PFSK-1 (cell line): ENCODE data around the gene SFT2D1.

Source experiments
- POLR2AphosphoS5 ChIP-seq: IDR thresholded peaks from 2 replicates; pipeline ENCODE4 v1.6.1; 2012; ENCODE audit warnings: low read depth, mild to moderate bottlenecking, control low read depth, low read length, moderate library complexity
- REST ChIP-seq, 2 experiments: IDR thresholded peaks; 2 replicates each; pipeline versions ENCODE4 v1.6.1 to v1.8.0; 2011 to 2012; ENCODE audit warnings: low read depth in 2 of 2, low read length in 2 of 2, control low read depth in 1 of 2, inconsistent platforms in 1 of 2, mild to moderate bottlenecking in 1 of 2, moderate library complexity in 1 of 2; ENCODE audit not compliant: insufficient read depth in 1 of 2
- TAF1 ChIP-seq: IDR thresholded peaks from 2 replicates; pipeline ENCODE4 v1.6.1; 2012; ENCODE audit warnings: low read length, control low read depth, borderline replicate concordance; ENCODE audit not compliant: insufficient read depth

- no peak for TF ChIP-seq POLR2AphosphoS5
- no peak for TF ChIP-seq REST (IDR thresholded peaks at IDR 0.05; ENCODE audit: insufficient read depth in 1 of 2, low read depth in 2 of 2, low read length in 2 of 2)
- no peak for TF ChIP-seq TAF1
These were observed 33.4 kb downstream of the SFT2D1 start for GRCh38 chr6:166308769-166309589.
